ENCODE measurements around the gene ENTHD1.
"Not testable (repeated sequence)": the region's sequence is repeated elsewhere in the genome, so short reads cannot be mapped to it uniquely, and the experiment has no call there.

Gene ENTHD1

GRCh38 chr22:39925273-39925672 is 31.7 kb upstream of the ENTHD1 start:
- no peak for DNase-seq

DNA sequence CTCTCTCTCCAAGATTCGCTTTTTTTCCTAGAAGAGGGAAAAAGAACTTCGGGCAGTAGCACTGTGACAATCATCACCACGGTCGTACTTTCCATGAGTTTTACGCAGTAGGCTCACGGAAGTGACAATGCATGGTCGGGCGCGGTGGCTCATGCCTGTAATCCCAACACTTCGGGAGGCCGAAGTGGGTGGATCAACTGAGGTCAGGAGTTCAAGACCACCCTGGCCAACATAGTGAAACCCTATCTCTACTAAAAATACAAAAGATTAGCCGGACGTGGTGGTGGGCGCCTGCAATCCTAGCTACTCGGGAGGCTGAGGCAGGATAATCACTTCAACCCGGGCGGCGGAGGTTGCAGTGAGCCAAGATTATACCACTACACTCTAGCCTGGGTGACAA is 30.7 kb upstream of the ENTHD1 start:
- no peak for DNase-seq

DNA sequence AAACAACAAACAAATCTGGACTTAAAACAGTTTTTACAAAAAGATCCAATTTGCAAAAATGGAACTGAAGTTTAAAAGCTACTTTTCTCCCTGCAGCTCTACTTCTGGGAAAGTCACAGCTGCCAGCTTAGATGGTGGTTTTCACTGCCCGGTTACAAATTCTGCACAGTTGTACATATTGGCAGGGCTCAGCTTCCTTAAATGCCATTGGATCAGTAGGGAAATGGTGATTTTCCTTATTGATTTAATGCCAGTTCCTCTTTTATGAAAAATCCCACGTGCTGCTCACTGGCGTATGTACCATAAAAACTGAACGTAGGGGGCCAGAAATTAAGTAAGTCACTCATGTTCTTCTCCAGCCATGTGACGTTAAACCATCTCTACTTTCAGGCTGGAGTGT is 30.1 kb upstream of the ENTHD1 start:
- no peak for DNase-seq

DNA sequence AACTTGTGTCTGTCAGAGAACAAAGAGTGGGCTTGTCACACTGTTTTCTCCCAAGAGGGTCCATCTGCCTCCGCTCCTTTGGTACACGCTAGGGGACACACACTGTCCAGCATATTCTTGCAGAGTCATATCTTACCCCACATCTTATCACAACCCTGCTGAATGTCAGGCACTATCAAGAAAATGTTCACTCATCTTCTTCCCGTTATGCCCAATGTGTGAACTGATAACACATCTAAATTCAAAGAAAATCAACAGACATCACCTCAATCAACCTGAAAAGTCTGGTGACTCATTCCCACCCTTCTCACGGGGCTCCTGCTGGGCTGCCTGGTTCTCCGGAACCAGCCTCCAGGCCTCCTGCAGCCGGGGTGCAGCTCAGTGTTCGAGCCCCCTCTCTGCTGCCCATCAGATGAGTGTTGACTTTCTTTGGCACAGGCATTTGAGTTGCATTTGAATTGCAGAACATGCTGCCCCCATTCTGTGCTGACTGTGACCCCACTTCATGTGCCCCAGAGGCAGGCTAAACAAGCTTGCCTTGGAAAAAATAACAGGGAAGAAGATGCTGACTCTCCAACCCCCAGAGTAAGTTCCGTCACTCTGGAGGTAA is 26.7 kb upstream of the ENTHD1 start:
- DNase-seq: no peak

DNA sequence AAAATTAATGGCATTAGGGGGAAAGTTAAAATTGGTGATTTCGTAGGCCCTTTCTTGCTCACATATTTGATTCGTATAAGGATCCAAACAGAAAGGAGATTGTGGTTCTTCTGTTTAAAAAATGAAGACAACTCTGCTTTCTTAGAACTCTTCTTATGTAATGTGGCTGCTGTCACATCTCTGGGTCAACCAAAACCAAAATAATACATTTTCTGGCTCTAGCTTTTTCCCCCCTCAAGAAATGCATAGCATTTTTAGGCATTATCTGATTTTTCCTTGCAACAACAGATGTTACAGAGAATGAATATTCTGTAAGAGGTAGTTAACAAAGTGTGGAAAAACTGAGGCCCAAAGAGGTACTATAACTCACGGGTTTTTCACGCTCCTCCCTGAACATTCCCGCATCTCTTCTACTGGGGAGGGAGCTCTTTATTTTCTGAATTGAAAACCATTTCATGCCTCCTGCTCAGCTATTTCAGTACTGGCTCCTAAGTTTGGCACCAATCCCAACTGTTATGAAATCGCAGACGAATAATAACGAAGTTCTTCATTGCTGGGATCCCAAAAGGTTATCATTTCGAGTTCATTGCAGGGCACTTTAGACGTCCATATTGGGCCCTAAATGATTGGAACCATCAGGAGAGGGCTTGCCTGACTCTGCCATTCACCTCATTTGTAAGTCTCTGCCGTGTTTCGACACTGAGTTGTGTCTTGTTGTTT is 24.4 kb upstream of the ENTHD1 start:
- no peak for DNase-seq

- peak in 1 of 56 donors; percentile 7 for DNase-seq
Measured at GRCh38 chr22:39917197-39917643, 23.7 kb upstream of the ENTHD1 start.

GRCh38 chr22:39916496-39916895 is 22.9 kb upstream of the ENTHD1 start:
- no peak for DNase-seq

GRCh38 chr22:39915295-39915726 is 21.8 kb upstream of the ENTHD1 start:
- no peak for DNase-seq

DNA sequence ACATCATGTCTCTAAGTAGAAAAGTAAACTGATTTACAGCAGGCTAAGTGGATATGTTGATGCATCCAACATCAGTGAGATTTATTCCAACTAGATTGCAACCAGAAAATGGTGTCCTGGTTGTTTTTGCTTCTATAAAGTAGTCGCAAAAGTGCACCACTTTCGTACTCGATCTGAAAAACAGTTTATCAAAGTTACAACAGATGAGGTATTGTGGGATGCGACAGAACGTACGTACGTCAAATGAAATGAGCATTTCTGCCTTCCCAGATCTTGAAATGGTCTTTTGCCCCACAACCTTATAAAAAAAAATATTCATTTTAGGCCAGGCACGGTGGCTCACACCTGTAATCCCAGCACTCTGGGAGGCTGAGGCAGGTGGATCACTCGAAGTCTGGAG is 21.0 kb upstream of the ENTHD1 start:
- no peak for DNase-seq

GRCh38 chr22:39913886-39914285 is 20.3 kb upstream of the ENTHD1 start:
- DNase-seq: no peak

DNA sequence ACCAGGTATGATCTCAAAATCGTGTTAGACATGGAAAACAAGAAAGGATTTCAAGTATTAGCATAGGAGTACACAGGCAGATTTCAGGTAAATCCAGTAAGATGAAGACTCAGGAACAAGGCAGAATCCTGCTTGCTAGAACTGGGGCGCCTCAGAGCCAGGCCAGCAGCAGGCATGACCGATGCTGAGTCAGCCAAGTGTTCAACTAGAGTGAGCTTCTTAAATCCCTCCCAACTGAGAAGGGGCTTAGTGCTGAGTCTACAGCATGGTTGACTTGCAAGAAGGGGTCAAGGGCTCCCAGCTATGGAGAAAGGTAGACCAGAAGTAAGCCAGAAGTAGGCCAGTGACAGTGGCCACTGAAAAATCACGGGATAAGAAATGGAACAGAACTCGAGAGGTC is 19.8 kb upstream of the ENTHD1 start:
- DNase-seq: no peak

- DNase-seq: no peak
Measured at GRCh38 chr22:39910876-39911613, 17.5 kb upstream of the ENTHD1 start.

DNA sequence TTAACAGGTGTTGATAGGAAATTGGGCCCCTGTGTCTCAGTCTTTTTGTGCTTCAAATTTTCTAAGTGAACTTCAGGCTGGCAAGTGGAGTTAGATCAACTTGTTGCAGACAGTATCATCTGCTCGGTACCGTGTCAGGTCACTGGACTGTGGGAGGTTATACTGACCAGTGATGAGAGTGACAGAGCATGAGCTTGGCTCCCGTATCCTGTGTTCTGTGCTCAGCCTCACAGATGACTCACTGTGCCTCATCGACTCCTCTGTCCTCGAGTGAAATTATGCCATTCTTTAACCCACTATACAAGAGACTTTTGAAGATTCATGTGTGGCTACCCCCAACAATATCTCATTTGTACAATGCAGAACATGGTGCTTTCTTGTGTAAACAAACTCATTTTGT is 15.2 kb upstream of the ENTHD1 start:
- no peak for DNase-seq

GRCh38 chr22:39908136-39908535 is 14.6 kb upstream of the ENTHD1 start:
- no peak for DNase-seq

GRCh38 chr22:39907605-39908097 is 14.1 kb upstream of the ENTHD1 start:
- DNase-seq: no peak

- DNase-seq: no peak
Measured at GRCh38 chr22:39907047-39907446, 13.5 kb upstream of the ENTHD1 start.

- DNase-seq: no peak
Measured at GRCh38 chr22:39906207-39906606, 12.6 kb upstream of the ENTHD1 start.

- no peak for DNase-seq
Measured at GRCh38 chr22:39905687-39906086, 12.1 kb upstream of the ENTHD1 start.

GRCh38 chr22:39904862-39905261 is 11.3 kb upstream of the ENTHD1 start:
- no peak for DNase-seq

DNA sequence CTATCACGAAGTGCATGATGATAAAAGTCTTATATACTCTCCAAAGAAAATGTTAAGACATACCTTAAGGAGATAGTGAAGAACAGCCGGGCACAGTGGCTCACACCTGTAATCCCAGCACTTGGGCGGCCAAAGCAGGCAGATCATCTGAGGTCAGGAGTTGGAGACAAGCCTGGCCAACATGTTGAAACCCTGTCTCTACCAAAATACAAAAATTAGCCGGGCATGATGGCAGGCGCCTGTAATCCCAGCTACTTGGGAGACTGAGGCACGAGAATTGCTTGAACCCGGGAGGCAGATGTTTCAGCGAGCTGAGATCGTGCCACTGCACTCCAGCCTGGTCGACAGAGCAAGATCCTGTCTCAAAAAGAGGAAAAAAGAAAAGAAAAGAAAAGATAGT is 10.5 kb upstream of the ENTHD1 start:
- DNase-seq: not testable (repeated sequence)

DNA sequence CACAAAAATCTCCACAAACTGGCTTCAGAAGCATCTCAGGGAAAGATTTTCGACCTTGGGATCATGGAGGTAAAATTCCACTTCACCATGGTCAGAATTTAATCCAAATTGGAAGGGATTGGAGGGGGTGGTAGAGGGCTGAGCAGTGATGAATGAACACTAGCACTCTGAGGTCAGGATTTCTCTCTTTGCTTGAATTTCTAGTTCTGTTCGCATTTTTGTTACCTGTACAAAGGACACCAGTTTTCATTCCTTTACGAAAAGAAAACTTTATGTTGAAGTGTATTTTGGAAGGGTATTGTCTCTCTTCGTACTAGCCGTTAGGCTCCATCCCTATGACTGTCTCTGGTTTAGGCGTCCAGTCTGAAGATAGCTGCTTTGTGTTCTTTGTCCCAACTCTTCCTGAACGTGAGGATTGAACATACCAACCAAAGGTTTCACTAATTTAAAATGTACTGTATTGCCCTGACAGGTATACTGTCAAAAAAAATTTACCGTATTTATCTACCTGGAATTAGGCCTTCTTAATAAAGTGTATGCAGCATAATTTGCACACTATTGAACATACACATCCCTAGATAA is 8.1 kb upstream of the ENTHD1 start:
- DNase-seq: no peak
